22Rv1 (cell line): ENCODE data around the gene MZF1.

Experiments used
- ZFX ChIP-seq: fragments of 450-650 bp; IDR thresholded peaks from 2 replicates; pipeline ENCODE4 v1.6.1; 2017; ENCODE audit warnings: antibody characterized with exemption, borderline replicate concordance
- TF ChIP-seq, protein P1 (sequence below): fragments of 450-650 bp; IDR thresholded peaks from 2 replicates; pipeline ENCODE4 v1.5.1; 2017; ENCODE audit warnings: mild to moderate bottlenecking

GRCh38 chr19:58519355-58520256 is 53.5 kb downstream of the MZF1 start, which contains the start of gene ZBTB45:
- TF ChIP-seq, protein P1, sequence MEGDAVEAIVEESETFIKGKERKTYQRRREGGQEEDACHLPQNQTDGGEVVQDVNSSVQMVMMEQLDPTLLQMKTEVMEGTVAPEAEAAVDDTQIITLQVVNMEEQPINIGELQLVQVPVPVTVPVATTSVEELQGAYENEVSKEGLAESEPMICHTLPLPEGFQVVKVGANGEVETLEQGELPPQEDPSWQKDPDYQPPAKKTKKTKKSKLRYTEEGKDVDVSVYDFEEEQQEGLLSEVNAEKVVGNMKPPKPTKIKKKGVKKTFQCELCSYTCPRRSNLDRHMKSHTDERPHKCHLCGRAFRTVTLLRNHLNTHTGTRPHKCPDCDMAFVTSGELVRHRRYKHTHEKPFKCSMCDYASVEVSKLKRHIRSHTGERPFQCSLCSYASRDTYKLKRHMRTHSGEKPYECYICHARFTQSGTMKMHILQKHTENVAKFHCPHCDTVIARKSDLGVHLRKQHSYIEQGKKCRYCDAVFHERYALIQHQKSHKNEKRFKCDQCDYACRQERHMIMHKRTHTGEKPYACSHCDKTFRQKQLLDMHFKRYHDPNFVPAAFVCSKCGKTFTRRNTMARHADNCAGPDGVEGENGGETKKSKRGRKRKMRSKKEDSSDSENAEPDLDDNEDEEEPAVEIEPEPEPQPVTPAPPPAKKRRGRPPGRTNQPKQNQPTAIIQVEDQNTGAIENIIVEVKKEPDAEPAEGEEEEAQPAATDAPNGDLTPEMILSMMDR = peak; percentile 81
- TF ChIP-seq ZFX = no peak
